K562 (cell line): ENCODE measurements around the gene IPCEF1. TPM values are rescaled to one million over a fixed set of nuclear protein-coding genes. Genes with fewer than 3 reads are reported as not detected.

Experiments used
- ATAC-seq: fragments of 200-7000 bp; cut with Tn5 transposase; 3 replicates; pipeline ENCODE4 v1.9.1; 2020; ENCODE audit warnings: moderate library complexity
- BruUV-seq: library from RNA; stranded (reverse); fragments of 400-500 nt; replicated peaks from 2 replicates; lab custom pipeline; 2021; lab: Mats Ljungman, UMichigan
- CTCF ChIA-PET: fragments of 300-600 bp; formaldehyde crosslinking; extraction: SDS; loops from one replicate; lab custom pipeline; 2021; ENCODE audit warnings: low intra/inter-chr PET ratio; lab: Yijun Ruan, JAX
- POLR2A ChIA-PET: fragments of 300-600, 350-650 bp; sonication (Branson Sonifier 250); formaldehyde crosslinking; extraction: SDS; loops from one replicate; lab custom pipeline; 2021; ENCODE audit warnings: antibody characterized with exemption, inconsistent platforms; lab: Yijun Ruan, JAX
- DNase-seq, 4 experiments: peaks; one replicate each; pipeline versions ENCODE4 v3.0.0 to v3.0.0-alpha.2; 2011 to 2018; ENCODE audit warnings: low spot score in 3 of 4, mixed read lengths in 3 of 4; ENCODE audit errors: extremely low read depth in 1 of 4
- FAIRE-seq: peaks from 2 replicates; lab custom pipeline; 2011; peaks lifted over from hg19 to GRCh38; lab: Jason Lieb, UNC
- H2AFZ ChIP-seq: 2 replicates; pipeline ENCODE4 v1.6.0; 2011; ENCODE audit warnings: low read depth, low read length, control low read depth, inconsistent platforms
- H3K27ac ChIP-seq: fragments of 200-600 bp; 3 replicates; pipeline ENCODE4 v1.8.0; 2011; ENCODE audit warnings: low read depth, mild to moderate bottlenecking, control low read depth, inconsistent platforms, low read length, moderate library complexity, mixed read lengths; ENCODE audit errors: extremely low read depth
- H3K27me3 ChIP-seq, 2 experiments: fragments of 300-600 bp in 1 of 2; 2 replicates in 1 of 2; 3 replicates in 1 of 2; pipeline versions ENCODE4 v1.6.0 to v1.8.0; 2011; ENCODE audit warnings: inconsistent platforms in 2 of 2, low read length in 2 of 2, mild to moderate bottlenecking in 1 of 2, mixed read lengths in 1 of 2, moderate library complexity in 1 of 2; ENCODE audit not compliant: control insufficient read depth in 2 of 2, insufficient read depth in 2 of 2
- H3K36me3 ChIP-seq: fragments of 300-600 bp; 3 replicates; pipeline ENCODE4 v1.8.0; 2011; ENCODE audit warnings: mild to moderate bottlenecking, low read length, inconsistent platforms; ENCODE audit not compliant: control insufficient read depth, insufficient read depth
- H3K4me1 ChIP-seq, 2 experiments: fragments of 200-600 bp in 1 of 2; replicated peaks in 1 of 2; 2 replicates in 1 of 2; 3 replicates in 1 of 2; pipeline versions ENCODE4 v1.5.1 to v1.8.0; 2011; ENCODE audit warnings: inconsistent platforms in 2 of 2, low read length in 2 of 2, mild to moderate bottlenecking in 1 of 2, mixed read lengths in 1 of 2, moderate library complexity in 1 of 2; ENCODE audit not compliant: control insufficient read depth in 2 of 2, insufficient read depth in 2 of 2
- H3K4me2 ChIP-seq: 2 replicates; pipeline ENCODE4 v1.6.1; 2011; ENCODE audit warnings: low read length, control low read depth, inconsistent platforms, mixed read lengths; ENCODE audit not compliant: insufficient read depth
- H3K4me3 ChIP-seq: fragments of 200-600 bp; sonication (generic), shearing (Covaris generic); 2 replicates; pipeline ENCODE4 v1.5.1; 2016; ENCODE audit warnings: control low read depth, inconsistent platforms
- H3K79me2 ChIP-seq: fragments of 200-600 bp; 3 replicates; pipeline ENCODE4 v1.8.0; 2011; ENCODE audit warnings: low read length, inconsistent platforms; ENCODE audit not compliant: control insufficient read depth, insufficient read depth
- H3K9ac ChIP-seq, 2 experiments: 2 replicates each; pipeline versions ENCODE4 v1.6.0 to v1.6.1; 2011; ENCODE audit warnings: low read depth in 2 of 2, low read length in 2 of 2, control low read depth in 1 of 2, inconsistent platforms in 1 of 2, mild to moderate bottlenecking in 1 of 2, mixed read lengths in 1 of 2; ENCODE audit not compliant: insufficient read depth in 1 of 2
- H3K9me1 ChIP-seq: one replicate; pipeline ENCODE4 v1.6.0; 2011; ENCODE audit warnings: inconsistent platforms, mild to moderate bottlenecking, low read length, moderate library complexity; ENCODE audit not compliant: control insufficient read depth, insufficient read depth
- H3K9me3 ChIP-seq: replicated peaks from 2 replicates; pipeline ENCODE4 v1.5.1; 2011; ENCODE audit warnings: low read depth, low read length, inconsistent platforms; ENCODE audit not compliant: control insufficient read depth, insufficient read depth
- H4K20me1 ChIP-seq: replicated peaks from 2 replicates; pipeline ENCODE4 v1.6.1; 2011; ENCODE audit warnings: low read length, inconsistent platforms, mixed read lengths; ENCODE audit not compliant: control insufficient read depth, insufficient read depth
- CHD1 ChIP-seq: fragments of 200-600 bp; sonication (generic); IDR thresholded peaks from one replicate; pipeline ENCODE4 v1.6.1; 2012; ENCODE audit warnings: mild to moderate bottlenecking, moderate library complexity, low read length, inconsistent platforms
- FOXJ3 ChIP-seq: sonication (generic); formaldehyde crosslinking; IDR thresholded peaks from 2 replicates; pipeline ENCODE4 v1.4.0; 2020; ENCODE audit warnings: mild to moderate bottlenecking, missing genetic modification reagents
- HMG20B ChIP-seq: fragments of 250-450 bp; sonication (Bioruptor Pico); IDR thresholded peaks from 2 replicates; pipeline ENCODE4 v1.5.0; 2021; ENCODE audit warnings: mild to moderate bottlenecking
- HOXB6 ChIP-seq: fragments of 250-450 bp; sonication (Bioruptor Pico); IDR thresholded peaks from 2 replicates; pipeline ENCODE4 v1.5.1; 2022; ENCODE audit warnings: mild to moderate bottlenecking, borderline replicate concordance
- NCOA2 ChIP-seq, 2 experiments: fragments of 450-650 bp; IDR thresholded peaks; 2 replicates each; pipeline ENCODE4 v1.6.1; 2018; ENCODE audit warnings: mild to moderate bottlenecking in 2 of 2, moderate library complexity in 1 of 2; ENCODE audit not compliant: partially characterized antibody in 2 of 2
- ZKSCAN1 ChIP-seq: fragments of 150-350 bp; IDR thresholded peaks from 2 replicates; pipeline ENCODE4 v1.6.1; 2016; ENCODE audit warnings: low read depth, low read length
- ZNF197 ChIP-seq: fragments of 200-800 bp; sonication (Bioruptor generic); IDR thresholded peaks from 2 replicates; pipeline ENCODE4 v1.6.1; 2016; ENCODE audit warnings: low read depth, missing genetic modification characterization, missing compliant biosample characterization
- ZNF324 ChIP-seq: fragments of 250-450 bp; sonication (Bioruptor Pico); IDR thresholded peaks from 2 replicates; pipeline ENCODE4 v1.4.0; 2020; ENCODE audit warnings: mild to moderate bottlenecking
- WGBS: fragments of 100-300 bp; shearing (Covaris generic); methylation state at CpG from one replicate; pipeline ENCODE4 v1.1.6; 2016; ENCODE audit warnings: low coverage, mixed read lengths; ENCODE audit not compliant: insufficient coverage; ENCODE audit errors: missing lambda C conversion rate; 5-methylcytosine and 5-hydroxymethylcytosine counted together
- in situ Hi-C: fragments of 300-500 bp; cut with MboI; formaldehyde crosslinking; loops from 4 replicates; pipeline ENCODE4 v1.15.0; 2018; ENCODE audit warnings: inconsistent platforms, mixed read lengths
- intact Hi-C: fragments of 100-400 bp; cut with micrococcal nuclease; formaldehyde crosslinking; loops from 2 replicates; pipeline ENCODE4 v1.14.2; 2022
- polyA plus RNA-seq, 8 experiments: library from polyadenylated mRNA; depleted of rRNA in 4 of 8; stranded (reverse) in 5 of 8; unstranded in 3 of 8; fragments of >200 nt; fragmentation: Nextera tagmentation in 2 of 8; fragmentation: Illumina TruSeq in 1 of 8; extraction: Ambion mirVana in 2 of 8; extraction: Trizol in 1 of 8; gene quantifications; 2 replicates each; pipeline versions ENCODE4 v1.2.1 to v1.2.3, GENCODE V29; 2011 to 2014; ENCODE audit warnings: inconsistent platforms in 1 of 8, missing spikeins in 1 of 8
- total RNA-seq, 7 experiments: library from RNA; depleted of rRNA in 6 of 7; stranded (reverse); fragments of >200 nt in 6 of 7; fragmentation: Illumina TruSeq in 2 of 7; extraction: Trizol in 2 of 7; gene quantifications; 2 replicates each; pipeline versions ENCODE4 v1.2.1 to v1.2.3, GENCODE V29; 2011 to 2021; ENCODE audit warnings: low replicate concordance in 1 of 7
- TF ChIP-seq, protein P1 (sequence below): fragments of 250-450 bp; sonication (Bioruptor Pico); IDR thresholded peaks from 2 replicates; pipeline ENCODE4 v1.4.0; 2020; ENCODE audit warnings: mild to moderate bottlenecking, moderate library complexity
- TF ChIP-seq, protein P2 (sequence below): fragments of 250-450 bp; sonication (Bioruptor Pico); IDR thresholded peaks from 2 replicates; pipeline ENCODE4 v1.8.0; 2021; ENCODE audit warnings: borderline replicate concordance, mild to moderate bottlenecking, moderate library complexity; ENCODE audit not compliant: poor library complexity, severe bottlenecking
- TF ChIP-seq, protein P3 (sequence below): sonication (generic); formaldehyde crosslinking; IDR thresholded peaks from 2 replicates; pipeline ENCODE4 v1.8.0; 2023; ENCODE audit warnings: missing genetic modification reagents, mild to moderate bottlenecking, borderline replicate concordance
- TF ChIP-seq, protein P4 (sequence below), 2 experiments: IDR thresholded peaks; 2 replicates each; pipeline ENCODE4 v1.6.1; 2012; ENCODE audit warnings: improper control_type of control experiment in 2 of 2, low read depth in 2 of 2, low read length in 2 of 2, borderline replicate concordance in 1 of 2

Gene IPCEF1
- total and polyA plus RNA-seq, 9 of the 15 experiments (the other 6 are each of a cell fraction or from before 2014, with no cell fraction given), result 0.14 to 0.18 TPM; not detected in 7

DNA sequence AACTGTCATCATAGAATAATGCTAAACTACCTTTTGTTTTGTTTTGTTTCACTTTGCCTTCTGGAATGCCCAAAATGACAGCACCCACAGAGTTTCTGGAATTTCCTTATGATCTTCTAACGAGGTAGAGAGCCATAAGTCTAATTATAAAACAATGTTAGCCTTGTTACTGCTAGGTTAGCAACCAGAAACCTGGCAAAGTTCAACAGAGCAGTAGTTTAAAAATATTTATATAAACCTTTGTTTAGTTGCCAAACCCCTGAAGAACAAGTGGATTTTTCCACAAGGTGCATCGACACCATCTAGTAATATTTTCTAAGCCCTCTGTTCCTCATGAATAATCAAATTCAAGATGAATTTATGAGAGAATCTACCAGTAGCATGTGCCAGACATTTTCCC is 27.6 kb upstream of the IPCEF1 start:
- Histone ChIP-seq H3K4me2 (no peak overlapping the region), H3K27ac (no peak overlapping the region), H3K9me3 (no peaks in the 10 kb centered on the region), H4K20me1 (no peaks in the 10 kb centered on the region), H3K79me2 (no peaks in the 10 kb centered on the region), H3K9me1 (no peaks in the 10 kb centered on the region), H3K9ac (no peak overlapping the region), H2AFZ (no peak overlapping the region), H3K4me3 (no peak overlapping the region), H3K4me1 (no peaks in the 10 kb centered on the region), H3K36me3 (no peaks in the 10 kb centered on the region), H3K27me3 (peaks cover 3 to 12% of the 10 kb centered on the region in 2 experiments; a peak in 3 of 5 replicates)
- ATAC-seq (no peak), DNase-seq (no peak), FAIRE-seq (no peak)
- no TSS peak for BruUV-seq
- ChIA-PET POLR2A (interaction anchor here (0.6 to 1.0 kb wide), 2 partner anchors 12 to 17 kb away, joined by 3 read pairs; no protein-coding TSS in a partner anchor), CTCF (no interaction called here)
- intact Hi-C loops (no loop called here), in situ Hi-C loops (no loop called here)
- WGBS, result 8% methylated on average over 2 of the region's 2 CpGs
- TF ChIP-seq, protein P1, sequence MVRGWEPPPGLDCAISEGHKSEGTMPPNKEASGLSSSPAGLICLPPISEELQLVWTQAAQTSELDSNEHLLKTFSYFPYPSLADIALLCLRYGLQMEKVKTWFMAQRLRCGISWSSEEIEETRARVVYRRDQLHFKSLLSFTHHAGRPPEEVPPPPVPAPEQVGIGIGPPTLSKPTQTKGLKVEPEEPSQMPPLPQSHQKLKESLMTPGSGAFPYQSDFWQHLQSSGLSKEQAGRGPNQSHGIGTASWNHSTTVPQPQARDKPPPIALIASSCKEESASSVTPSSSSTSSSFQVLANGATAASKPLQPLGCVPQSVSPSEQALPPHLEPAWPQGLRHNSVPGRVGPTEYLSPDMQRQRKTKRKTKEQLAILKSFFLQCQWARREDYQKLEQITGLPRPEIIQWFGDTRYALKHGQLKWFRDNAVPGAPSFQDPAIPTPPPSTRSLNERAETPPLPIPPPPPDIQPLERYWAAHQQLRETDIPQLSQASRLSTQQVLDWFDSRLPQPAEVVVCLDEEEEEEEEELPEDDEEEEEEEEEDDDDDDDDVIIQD (CRISPR knock-in tag), result no peak
- no peak for TF ChIP-seq CHD1
- TF ChIP-seq, protein P2, sequence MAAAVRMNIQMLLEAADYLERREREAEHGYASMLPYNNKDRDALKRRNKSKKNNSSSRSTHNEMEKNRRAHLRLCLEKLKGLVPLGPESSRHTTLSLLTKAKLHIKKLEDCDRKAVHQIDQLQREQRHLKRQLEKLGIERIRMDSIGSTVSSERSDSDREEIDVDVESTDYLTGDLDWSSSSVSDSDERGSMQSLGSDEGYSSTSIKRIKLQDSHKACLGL (CRISPR knock-in tag), result no peak
- TF ChIP-seq FOXJ3 (CRISPR knock-in tag), result no peak
- TF ChIP-seq ZKSCAN1, result no peak
- TF ChIP-seq, protein P3, sequence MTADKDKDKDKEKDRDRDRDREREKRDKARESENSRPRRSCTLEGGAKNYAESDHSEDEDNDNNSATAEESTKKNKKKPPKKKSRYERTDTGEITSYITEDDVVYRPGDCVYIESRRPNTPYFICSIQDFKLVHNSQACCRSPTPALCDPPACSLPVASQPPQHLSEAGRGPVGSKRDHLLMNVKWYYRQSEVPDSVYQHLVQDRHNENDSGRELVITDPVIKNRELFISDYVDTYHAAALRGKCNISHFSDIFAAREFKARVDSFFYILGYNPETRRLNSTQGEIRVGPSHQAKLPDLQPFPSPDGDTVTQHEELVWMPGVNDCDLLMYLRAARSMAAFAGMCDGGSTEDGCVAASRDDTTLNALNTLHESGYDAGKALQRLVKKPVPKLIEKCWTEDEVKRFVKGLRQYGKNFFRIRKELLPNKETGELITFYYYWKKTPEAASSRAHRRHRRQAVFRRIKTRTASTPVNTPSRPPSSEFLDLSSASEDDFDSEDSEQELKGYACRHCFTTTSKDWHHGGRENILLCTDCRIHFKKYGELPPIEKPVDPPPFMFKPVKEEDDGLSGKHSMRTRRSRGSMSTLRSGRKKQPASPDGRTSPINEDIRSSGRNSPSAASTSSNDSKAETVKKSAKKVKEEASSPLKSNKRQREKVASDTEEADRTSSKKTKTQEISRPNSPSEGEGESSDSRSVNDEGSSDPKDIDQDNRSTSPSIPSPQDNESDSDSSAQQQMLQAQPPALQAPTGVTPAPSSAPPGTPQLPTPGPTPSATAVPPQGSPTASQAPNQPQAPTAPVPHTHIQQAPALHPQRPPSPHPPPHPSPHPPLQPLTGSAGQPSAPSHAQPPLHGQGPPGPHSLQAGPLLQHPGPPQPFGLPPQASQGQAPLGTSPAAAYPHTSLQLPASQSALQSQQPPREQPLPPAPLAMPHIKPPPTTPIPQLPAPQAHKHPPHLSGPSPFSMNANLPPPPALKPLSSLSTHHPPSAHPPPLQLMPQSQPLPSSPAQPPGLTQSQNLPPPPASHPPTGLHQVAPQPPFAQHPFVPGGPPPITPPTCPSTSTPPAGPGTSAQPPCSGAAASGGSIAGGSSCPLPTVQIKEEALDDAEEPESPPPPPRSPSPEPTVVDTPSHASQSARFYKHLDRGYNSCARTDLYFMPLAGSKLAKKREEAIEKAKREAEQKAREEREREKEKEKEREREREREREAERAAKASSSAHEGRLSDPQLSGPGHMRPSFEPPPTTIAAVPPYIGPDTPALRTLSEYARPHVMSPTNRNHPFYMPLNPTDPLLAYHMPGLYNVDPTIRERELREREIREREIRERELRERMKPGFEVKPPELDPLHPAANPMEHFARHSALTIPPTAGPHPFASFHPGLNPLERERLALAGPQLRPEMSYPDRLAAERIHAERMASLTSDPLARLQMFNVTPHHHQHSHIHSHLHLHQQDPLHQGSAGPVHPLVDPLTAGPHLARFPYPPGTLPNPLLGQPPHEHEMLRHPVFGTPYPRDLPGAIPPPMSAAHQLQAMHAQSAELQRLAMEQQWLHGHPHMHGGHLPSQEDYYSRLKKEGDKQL (CRISPR knock-in tag), result no peak
- TF ChIP-seq NCOA2 (IDR thresholded peaks at IDR 0.05; ENCODE audit: partially characterized antibody in 2 of 2), result no peak
- TF ChIP-seq HOXB6 (CRISPR knock-in tag), result no peak
- TF ChIP-seq, protein P4, sequence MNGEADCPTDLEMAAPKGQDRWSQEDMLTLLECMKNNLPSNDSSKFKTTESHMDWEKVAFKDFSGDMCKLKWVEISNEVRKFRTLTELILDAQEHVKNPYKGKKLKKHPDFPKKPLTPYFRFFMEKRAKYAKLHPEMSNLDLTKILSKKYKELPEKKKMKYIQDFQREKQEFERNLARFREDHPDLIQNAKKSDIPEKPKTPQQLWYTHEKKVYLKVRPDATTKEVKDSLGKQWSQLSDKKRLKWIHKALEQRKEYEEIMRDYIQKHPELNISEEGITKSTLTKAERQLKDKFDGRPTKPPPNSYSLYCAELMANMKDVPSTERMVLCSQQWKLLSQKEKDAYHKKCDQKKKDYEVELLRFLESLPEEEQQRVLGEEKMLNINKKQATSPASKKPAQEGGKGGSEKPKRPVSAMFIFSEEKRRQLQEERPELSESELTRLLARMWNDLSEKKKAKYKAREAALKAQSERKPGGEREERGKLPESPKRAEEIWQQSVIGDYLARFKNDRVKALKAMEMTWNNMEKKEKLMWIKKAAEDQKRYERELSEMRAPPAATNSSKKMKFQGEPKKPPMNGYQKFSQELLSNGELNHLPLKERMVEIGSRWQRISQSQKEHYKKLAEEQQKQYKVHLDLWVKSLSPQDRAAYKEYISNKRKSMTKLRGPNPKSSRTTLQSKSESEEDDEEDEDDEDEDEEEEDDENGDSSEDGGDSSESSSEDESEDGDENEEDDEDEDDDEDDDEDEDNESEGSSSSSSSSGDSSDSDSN (IDR thresholded peaks at IDR 0.05; ENCODE audit: borderline replicate concordance in 1 of 2, low read depth in 2 of 2, low read length in 2 of 2), result no peak
- TF ChIP-seq HMG20B (CRISPR knock-in tag), result no peak
- TF ChIP-seq ZNF197, result no peak
- no peak for TF ChIP-seq ZNF324 (CRISPR knock-in tag)
